GM18909 (cell line): ENCODE results near the gene FRMD4A.

Experiments
- ATAC-seq: cut with Tn5 transposase; IDR thresholded peaks from one replicate; pipeline ENCODE4 v1.9.1; 2021; ENCODE audit warnings: mild to moderate bottlenecking; ENCODE audit not compliant: unreplicated experiment, poor library complexity

Gene FRMD4A

GRCh38 chr10:14118953-14119352, 211.8 kb downstream of the FRMD4A start:
- ATAC-seq = no peak

GRCh38 chr10:14116837-14117236, 213.9 kb downstream of the FRMD4A start:
- no peak for ATAC-seq

GRCh38 chr10:14116021-14116420, 214.7 kb downstream of the FRMD4A start:
- no peak for ATAC-seq

GRCh38 chr10:14114791-14115190, 215.9 kb downstream of the FRMD4A start:
- no peak for ATAC-seq

GRCh38 chr10:14112056-14112455, 218.7 kb downstream of the FRMD4A start:
- no peak for ATAC-seq

- no peak for ATAC-seq
Observed at GRCh38 chr10:14111208-14111607, 219.5 kb downstream of the FRMD4A start.

GRCh38 chr10:14106828-14107227, 223.9 kb downstream of the FRMD4A start:
- ATAC-seq = no peak

- no peak for ATAC-seq
Observed at GRCh38 chr10:14102056-14102455, 228.7 kb downstream of the FRMD4A start.

GRCh38 chr10:14099885-14100284, 230.8 kb downstream of the FRMD4A start:
- ATAC-seq = no peak

- no peak for ATAC-seq
Observed at GRCh38 chr10:14093730-14094484, 236.8 kb downstream of the FRMD4A start.

- no peak for ATAC-seq
Observed at GRCh38 chr10:14092799-14093198, 237.9 kb downstream of the FRMD4A start.

- no peak for ATAC-seq
Observed at GRCh38 chr10:14089556-14090292, 241.0 kb downstream of the FRMD4A start.

- ATAC-seq = no peak
Observed at GRCh38 chr10:14087566-14087965, 243.2 kb downstream of the FRMD4A start.

- ATAC-seq = no peak
Observed at GRCh38 chr10:14086596-14086995, 244.1 kb downstream of the FRMD4A start.

GRCh38 chr10:14084875-14085274, 245.8 kb downstream of the FRMD4A start:
- no peak for ATAC-seq

GRCh38 chr10:14080795-14081194, 249.9 kb downstream of the FRMD4A start:
- ATAC-seq = no peak

GRCh38 chr10:14077430-14077829, 253.3 kb downstream of the FRMD4A start:
- no peak for ATAC-seq

GRCh38 chr10:14074062-14074884, 256.5 kb downstream of the FRMD4A start:
- no peak for ATAC-seq

- no peak for ATAC-seq
Observed at GRCh38 chr10:14072541-14072940, 258.2 kb downstream of the FRMD4A start.

GRCh38 chr10:14071956-14072355, 258.8 kb downstream of the FRMD4A start:
- no peak for ATAC-seq
